Measurements from ENCODE around the gene MRPL24. TPM values are rescaled to one million over a fixed set of nuclear protein-coding genes. Genes with fewer than 3 reads are reported as not detected.

Gene MRPL24
- total and polyA plus RNA-seq, 9 of the 15 experiments (the other 6 are each of a cell fraction or from before 2014, with no cell fraction given): 74.3 to 267 (median 113) TPM

DNA sequence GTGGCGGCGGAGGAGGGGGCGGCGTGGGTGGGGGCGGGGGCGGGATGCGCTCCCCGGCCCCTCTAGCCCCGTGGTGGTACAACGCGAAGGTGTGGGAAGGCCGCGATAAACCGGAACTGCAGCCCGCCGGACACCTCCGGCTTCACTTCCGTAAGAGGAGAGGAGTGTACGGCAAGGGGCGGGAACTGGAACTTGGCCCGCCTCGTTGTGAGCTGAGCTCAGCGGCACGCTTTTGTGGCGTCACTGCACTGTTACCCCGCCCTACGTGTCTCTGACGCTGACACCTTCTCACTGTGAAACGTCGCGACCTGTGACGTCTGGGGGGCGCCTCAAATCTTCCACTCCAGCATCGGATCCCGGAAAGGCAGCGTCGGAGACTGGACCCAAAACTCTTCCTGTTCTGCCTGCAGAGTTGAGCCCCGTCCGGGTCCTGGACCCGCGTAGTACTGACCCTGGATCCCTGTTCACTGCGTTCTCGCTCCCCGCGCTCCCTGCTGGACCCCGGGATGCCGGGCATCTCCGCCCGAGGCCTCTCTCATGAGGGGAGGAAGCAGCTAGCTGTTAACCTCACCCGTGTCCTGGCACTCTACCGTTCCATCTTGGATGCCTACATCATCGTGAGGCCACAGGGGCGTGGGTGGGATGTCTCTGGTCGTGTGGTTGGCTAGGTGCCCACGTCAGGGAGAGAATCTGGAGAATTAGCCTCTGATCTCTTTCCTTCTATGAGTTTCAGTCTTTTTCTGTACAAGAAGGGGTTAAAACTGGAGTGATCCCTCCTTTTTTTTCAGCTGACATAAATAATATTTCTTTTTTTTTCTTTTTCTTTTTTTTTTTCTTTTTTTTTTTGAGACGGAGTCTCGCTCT lies 12.1 kb downstream of the MRPL24 start, which contains the start of gene ISG20L2 (continued):
- TF ChIP-seq, protein P1, sequence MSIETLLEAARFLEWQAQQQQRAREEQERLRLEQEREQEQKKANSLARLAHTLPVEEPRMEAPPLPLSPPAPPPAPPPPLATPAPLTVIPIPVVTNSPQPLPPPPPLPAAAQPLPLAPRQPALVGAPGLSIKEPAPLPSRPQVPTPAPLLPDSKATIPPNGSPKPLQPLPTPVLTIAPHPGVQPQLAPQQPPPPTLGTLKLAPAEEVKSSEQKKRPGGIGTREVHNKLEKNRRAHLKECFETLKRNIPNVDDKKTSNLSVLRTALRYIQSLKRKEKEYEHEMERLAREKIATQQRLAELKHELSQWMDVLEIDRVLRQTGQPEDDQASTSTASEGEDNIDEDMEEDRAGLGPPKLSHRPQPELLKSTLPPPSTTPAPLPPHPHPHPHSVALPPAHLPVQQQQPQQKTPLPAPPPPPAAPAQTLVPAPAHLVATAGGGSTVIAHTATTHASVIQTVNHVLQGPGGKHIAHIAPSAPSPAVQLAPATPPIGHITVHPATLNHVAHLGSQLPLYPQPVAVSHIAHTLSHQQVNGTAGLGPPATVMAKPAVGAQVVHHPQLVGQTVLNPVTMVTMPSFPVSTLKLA (conservative IDR thresholded peaks at IDR 0.05): peak; percentile 68 to 81; a peak in 3 of 4 replicates
- TF ChIP-seq RB1 (IDR thresholded peaks at IDR 0.05; ENCODE audit: low read depth) (peak; percentile 66; the same call in 1 of the 2 replicates), MXI1 (IDR thresholded peaks at IDR 0.05; ENCODE audit: low read depth, low read length) (no peak), HDAC2 (IDR thresholded peaks at IDR 0.05) (peak; percentile 70; the same call in 1 of the 2 replicates), SRSF9 (IDR thresholded peaks at IDR 0.05; ENCODE audit: borderline replicate concordance, low read depth, low read length) (no peak), XRCC4 (IDR thresholded peaks at IDR 0.05; ENCODE audit: extremely low read depth, insufficient read depth, insufficient read length) (no peak), MIER1 (IDR thresholded peaks at IDR 0.05; ENCODE audit: low read depth) (0 out of 2 replicates have a peak, but pooled peaks have one; percentile 42), TRIM28 (IDR thresholded peaks at IDR 0.05) (0 out of 2 replicates have a peak, but pooled peaks have one; percentile 55), NFATC3 (IDR thresholded peaks at IDR 0.05) (no peak), NR2F6 (CRISPR knock-in tag; IDR thresholded peaks at IDR 0.05) (no peak), ZNF431 (CRISPR knock-in tag; IDR thresholded peaks at IDR 0.05) (no peak), CREM (IDR thresholded peaks at IDR 0.05; ENCODE audit: low read depth) (peak; percentile 99)
- TF ChIP-seq, protein P2, sequence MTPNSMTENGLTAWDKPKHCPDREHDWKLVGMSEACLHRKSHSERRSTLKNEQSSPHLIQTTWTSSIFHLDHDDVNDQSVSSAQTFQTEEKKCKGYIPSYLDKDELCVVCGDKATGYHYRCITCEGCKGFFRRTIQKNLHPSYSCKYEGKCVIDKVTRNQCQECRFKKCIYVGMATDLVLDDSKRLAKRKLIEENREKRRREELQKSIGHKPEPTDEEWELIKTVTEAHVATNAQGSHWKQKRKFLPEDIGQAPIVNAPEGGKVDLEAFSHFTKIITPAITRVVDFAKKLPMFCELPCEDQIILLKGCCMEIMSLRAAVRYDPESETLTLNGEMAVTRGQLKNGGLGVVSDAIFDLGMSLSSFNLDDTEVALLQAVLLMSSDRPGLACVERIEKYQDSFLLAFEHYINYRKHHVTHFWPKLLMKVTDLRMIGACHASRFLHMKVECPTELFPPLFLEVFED (CRISPR knock-in tag; conservative IDR thresholded peaks at IDR 0.05): no peak
- TF ChIP-seq, protein P3, sequence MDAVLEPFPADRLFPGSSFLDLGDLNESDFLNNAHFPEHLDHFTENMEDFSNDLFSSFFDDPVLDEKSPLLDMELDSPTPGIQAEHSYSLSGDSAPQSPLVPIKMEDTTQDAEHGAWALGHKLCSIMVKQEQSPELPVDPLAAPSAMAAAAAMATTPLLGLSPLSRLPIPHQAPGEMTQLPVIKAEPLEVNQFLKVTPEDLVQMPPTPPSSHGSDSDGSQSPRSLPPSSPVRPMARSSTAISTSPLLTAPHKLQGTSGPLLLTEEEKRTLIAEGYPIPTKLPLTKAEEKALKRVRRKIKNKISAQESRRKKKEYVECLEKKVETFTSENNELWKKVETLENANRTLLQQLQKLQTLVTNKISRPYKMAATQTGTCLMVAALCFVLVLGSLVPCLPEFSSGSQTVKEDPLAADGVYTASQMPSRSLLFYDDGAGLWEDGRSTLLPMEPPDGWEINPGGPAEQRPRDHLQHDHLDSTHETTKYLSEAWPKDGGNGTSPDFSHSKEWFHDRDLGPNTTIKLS (IDR thresholded peaks at IDR 0.05; ENCODE audit: borderline replicate concordance, low read depth): peak; percentile 76
- TF ChIP-seq, protein P4, sequence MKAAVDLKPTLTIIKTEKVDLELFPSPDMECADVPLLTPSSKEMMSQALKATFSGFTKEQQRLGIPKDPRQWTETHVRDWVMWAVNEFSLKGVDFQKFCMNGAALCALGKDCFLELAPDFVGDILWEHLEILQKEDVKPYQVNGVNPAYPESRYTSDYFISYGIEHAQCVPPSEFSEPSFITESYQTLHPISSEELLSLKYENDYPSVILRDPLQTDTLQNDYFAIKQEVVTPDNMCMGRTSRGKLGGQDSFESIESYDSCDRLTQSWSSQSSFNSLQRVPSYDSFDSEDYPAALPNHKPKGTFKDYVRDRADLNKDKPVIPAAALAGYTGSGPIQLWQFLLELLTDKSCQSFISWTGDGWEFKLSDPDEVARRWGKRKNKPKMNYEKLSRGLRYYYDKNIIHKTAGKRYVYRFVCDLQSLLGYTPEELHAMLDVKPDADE (conservative IDR thresholded peaks at IDR 0.05; ENCODE audit: control insufficient read depth, low read depth, low read length): peak; percentile 71; the same call in 1 of the 2 replicates
- TF ChIP-seq, protein P5, sequence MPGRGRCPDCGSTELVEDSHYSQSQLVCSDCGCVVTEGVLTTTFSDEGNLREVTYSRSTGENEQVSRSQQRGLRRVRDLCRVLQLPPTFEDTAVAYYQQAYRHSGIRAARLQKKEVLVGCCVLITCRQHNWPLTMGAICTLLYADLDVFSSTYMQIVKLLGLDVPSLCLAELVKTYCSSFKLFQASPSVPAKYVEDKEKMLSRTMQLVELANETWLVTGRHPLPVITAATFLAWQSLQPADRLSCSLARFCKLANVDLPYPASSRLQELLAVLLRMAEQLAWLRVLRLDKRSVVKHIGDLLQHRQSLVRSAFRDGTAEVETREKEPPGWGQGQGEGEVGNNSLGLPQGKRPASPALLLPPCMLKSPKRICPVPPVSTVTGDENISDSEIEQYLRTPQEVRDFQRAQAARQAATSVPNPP (IDR thresholded peaks at IDR 0.05; ENCODE audit: borderline replicate concordance, insufficient read depth, insufficient read length): no peak
- TF ChIP-seq, protein P6, sequence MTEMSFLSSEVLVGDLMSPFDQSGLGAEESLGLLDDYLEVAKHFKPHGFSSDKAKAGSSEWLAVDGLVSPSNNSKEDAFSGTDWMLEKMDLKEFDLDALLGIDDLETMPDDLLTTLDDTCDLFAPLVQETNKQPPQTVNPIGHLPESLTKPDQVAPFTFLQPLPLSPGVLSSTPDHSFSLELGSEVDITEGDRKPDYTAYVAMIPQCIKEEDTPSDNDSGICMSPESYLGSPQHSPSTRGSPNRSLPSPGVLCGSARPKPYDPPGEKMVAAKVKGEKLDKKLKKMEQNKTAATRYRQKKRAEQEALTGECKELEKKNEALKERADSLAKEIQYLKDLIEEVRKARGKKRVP (CRISPR knock-in tag; IDR thresholded peaks at IDR 0.05): no peak
